IPS-11a (cell line): Measurements from ENCODE around the gene AUTS2.
"Not testable (repeated sequence)": the region's sequence is repeated elsewhere in the genome, so short reads cannot be mapped to it uniquely, and the experiment has no call there.

Source experiments
- H3K4me3 ChIP-seq: one replicate; pipeline ENCODE4 v1.5.1; 2013; ENCODE audit warnings: low read depth, low read length, control low read depth

Gene AUTS2

GRCh38 chr7:70577078-70577477 lies 978.8 kb downstream of the AUTS2 start:
- H3K4me3 ChIP-seq, result no peak overlapping the region

DNA sequence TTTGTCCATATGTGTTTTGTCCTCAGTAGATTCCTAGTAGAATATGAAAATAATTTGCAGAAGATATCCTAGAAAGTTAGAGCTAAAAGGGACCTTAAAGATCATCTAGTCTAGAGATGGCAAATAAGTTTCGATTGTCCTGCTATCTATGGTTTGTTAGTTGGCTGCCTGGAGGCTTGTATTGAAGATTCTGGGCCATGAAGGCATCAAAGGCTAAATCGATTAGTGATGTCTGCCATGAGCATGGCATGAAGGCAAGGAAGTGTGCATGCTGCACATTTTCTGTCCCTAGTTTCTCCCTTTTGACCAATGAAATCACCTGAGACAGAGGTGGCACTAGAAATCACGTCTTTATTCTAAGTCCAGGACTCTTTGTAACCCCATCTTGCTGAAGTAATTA lies 979.9 kb downstream of the AUTS2 start:
- no peak overlapping the region for H3K4me3 ChIP-seq

DNA sequence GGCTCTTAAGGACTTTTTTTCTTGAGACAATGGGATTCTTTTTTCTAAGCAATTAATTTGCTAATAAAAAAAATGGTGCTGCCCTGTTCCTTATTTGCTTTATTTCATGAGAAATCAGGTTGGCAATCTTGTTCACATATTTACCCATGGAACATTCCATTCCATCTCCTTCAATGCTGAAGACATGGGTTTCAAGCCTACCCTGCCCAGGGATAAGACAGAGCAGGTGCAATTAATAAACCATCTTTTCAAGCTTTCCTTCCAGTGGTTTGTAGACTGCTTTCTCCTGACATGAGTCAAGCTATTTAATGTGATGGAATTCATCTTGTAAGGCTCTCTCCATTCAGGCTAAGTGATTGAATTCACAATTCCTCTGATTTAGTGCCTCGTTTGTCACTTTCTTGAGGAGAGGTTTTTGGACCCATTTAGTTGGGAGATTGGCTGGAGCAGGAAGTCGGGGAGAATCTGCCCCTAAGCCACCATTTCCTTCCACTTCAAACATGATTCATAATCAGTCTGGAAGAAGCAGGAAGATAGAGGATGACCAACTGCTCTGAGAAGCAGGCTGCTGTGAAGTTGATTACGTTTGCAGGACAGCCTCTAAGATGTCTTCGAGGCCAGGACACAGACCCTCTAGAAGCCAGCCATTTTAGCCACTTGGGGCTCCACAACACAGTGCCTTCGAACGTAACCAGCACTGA lies 981.3 kb downstream of the AUTS2 start:
- no peak overlapping the region for H3K4me3 ChIP-seq

DNA sequence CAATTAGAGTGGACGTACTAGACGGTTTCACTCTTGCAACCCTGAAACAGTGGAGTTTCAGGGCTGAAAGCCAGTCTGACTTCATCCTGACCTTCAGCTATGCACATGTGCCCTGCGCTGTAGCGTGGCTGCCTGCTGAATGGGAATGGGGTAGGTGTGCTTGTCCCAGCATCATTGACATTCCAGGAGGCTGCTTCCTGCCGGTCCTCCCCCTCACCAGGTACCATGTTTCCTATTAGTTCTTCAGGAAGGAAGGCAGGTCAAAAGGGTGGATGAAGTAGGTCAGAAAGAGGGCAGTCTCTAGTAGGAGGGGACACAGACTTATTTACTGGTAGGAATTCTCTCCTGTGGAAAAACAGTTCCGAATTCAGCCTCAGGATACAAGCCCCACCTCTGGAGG lies 981.9 kb downstream of the AUTS2 start:
- no peak overlapping the region for H3K4me3 ChIP-seq

- H3K4me3 ChIP-seq, result no peak overlapping the region
Observed at GRCh38 chr7:70582927-70583895, 984.9 kb downstream of the AUTS2 start.

DNA sequence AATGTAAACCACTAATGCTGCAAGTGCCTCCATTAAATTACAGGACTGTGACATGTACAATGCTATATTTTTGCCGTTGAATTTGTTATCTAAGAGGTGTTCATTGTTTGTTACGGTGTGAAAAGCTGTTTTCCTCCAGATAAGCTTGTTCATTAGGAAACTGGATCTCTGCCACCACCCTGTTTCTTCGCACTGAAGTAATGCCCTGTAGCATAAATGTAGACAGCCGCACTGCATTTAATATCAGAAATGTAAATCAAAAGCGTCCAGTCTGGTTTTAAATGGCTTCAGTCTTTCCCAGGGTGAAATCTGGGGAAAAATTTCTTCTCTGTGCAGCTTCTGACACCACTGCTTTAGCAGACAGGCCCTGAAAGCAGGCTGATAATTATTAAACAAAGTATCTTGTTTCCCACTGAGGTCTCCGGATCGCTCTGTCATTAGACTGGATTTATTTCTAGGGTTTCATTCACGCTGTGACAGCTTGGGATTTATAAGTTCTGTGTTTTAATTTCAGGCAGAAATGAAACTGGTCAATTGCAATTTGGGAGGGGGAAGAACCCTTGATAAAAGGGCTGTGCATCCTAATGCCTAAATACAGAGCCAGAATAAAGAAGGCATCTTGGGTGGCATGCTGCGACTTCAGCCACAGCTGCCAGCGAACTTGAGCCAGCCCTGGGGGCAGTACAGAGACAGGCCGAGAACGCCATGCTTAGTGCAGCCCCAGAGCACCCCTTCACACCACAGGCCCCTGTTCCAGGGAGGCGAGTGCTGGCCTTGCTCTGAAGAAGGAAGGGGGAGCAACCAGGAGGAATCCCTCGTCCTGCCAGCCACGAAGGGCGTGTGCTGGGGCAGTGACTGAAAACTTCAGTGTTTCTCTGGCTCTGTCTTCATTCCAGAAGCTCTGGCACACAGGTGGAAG lies 985.9 kb downstream of the AUTS2 start:
- H3K4me3 ChIP-seq, result no peak overlapping the region

DNA sequence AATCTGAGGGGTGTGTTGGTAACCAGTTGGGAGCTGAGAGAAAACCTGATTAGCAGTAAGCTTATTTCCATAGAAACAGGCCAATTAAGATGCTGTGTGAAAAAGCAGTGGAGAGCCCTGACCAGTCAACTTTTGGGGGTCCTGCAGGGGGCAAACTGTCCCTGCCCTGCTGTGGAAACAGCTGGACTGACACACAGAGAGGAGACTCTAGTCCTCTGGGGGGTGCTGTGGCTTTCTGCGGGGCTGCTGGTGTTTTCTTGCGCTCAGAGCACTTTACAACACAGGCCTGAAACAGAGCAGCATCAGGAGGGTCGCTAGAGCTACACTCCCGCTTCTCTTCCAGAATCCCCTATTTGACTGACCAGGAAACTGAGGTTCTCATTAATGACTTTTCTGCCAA lies 986.8 kb downstream of the AUTS2 start:
- H3K4me3 ChIP-seq, result no peak overlapping the region

- no peak overlapping the region for H3K4me3 ChIP-seq
Observed at GRCh38 chr7:70586822-70587221, 988.5 kb downstream of the AUTS2 start.

GRCh38 chr7:70587739-70588138 lies 989.5 kb downstream of the AUTS2 start:
- no peak overlapping the region for H3K4me3 ChIP-seq

DNA sequence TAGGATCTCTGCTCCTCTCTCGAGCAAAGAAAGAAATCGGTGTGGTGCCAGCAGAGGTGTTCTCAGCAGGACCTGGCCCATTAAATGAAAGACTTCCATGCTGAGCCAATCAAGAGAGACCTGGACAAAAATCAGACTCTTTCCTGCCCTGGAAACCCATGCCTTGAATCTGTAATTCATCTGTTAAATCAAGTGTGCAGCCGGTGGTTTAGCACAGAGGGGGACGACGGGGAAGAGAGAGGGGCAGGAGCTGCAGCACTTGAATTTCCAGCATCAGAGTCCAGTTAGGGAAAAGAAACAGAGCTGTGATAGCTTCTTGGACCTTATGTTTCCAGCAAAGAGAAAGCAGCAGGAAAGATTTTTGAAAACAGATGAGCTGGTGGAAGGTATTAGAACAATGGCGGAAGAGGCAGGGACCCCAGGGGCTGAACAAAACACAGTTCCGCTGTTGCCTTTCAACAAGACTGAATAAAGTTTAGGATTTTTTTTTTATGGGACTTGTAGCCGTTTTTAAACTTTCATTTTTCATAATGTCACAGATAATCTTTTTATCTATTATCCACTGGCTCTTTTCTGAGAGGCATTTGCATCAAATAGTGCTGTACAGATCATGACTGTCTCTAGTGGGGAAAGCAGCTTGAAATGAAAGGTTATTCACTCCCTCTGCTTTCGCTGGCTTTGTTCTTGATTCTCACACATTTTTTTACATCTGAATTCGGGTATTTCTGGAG lies 990.1 kb downstream of the AUTS2 start:
- no peak overlapping the region for H3K4me3 ChIP-seq

GRCh38 chr7:70589010-70589409 lies 990.7 kb downstream of the AUTS2 start:
- H3K4me3 ChIP-seq, result no peak overlapping the region

DNA sequence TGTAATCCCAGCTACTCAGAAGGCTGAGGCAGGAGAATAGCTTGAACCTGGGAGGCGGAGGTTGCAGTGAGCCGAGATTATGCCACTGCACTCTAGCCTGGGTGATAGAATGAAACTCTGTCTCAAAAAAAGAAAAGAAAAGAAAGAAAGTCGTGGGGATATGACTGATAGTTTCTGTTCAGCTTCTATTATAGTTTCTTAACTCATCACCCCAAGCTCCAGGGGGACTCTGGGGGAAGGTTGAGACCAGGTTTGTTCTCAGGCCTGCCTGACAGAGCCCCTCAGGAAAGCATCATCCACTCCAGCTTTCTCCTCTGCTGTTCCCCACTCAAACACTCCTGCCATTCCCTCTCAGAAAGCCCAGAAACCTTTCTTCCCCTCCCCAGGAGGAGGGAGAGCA lies 991.3 kb downstream of the AUTS2 start:
- no peak overlapping the region for H3K4me3 ChIP-seq

DNA sequence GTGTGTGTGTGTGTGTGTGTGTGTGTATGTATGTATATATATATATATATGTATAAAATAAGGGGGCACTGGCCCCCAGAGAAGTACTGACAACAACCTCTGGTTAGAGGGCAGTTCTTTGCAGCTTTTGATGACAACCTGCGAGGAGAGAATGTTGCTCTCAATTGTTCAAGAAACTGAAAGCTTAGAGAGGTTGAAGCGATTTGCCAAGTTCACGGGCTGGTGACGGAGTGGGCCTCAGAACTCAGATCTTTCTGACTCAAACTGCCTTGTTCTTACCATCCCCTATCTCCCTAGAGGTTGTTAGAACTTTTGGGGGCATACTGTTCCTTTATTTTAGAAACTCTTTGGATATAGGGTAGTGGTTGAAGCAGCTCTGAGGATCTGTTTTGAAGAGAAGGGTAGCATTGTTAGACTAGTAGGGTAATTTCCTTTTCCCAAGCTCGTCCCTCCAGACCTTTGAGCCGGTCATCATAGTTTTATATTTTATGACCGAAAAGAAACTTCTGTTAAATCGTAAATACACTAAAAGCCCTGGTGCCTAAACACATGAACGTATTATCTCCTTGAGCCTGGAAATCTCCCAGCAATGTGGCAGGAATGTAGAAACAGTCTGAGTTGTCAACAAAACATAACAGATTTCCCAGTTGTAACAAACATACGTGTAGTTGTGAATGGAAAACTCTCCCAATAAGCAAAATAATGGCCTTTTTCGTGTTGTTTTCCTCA lies 992.0 kb downstream of the AUTS2 start:
- no peak overlapping the region for H3K4me3 ChIP-seq

GRCh38 chr7:70591643-70592042 lies 993.4 kb downstream of the AUTS2 start:
- H3K4me3 ChIP-seq, result no peak overlapping the region

GRCh38 chr7:70592171-70592570 lies 993.9 kb downstream of the AUTS2 start:
- H3K4me3 ChIP-seq, result no peak overlapping the region

DNA sequence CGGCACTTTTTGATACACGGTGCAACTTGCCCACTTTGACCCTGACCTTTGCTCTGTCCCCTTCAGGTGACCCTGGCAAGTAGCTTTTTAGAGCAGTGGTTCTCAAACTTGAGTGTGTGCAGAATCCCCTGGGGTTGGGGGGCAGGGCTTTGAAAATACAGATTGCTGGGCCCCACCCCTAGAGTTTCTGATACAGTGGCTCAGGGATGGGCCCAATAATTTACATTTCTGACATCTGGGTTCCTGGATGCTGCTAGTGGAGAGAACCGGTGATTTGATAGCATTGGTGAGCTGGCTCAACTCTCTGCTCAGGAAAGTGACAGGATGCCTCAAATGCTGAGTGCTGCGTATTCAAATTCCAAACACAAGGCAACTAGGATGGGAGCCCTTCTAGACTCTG lies 995.9 kb downstream of the AUTS2 start:
- H3K4me3 ChIP-seq, result no peak overlapping the region

DNA sequence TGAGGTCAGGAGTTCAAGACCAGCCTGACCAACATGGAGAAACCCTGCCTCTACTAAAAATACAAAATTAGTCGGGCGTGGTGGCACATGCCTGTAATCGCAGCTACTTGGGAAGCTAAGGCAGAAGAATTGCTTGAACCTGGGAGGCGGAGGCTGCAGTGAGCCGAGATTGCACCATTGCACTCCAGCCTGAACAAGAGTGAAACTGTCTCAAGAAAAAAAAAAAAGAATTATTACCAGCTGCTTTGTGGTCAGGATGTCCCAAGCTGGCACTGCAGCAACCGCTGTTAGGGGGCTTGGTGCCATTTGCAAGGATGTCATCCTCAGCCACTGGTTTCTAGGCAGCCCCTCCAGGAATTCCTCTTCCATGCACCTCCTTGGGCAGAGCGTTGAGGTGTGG lies 996.6 kb downstream of the AUTS2 start:
- not testable (repeated sequence) for H3K4me3 ChIP-seq

- peak overlapping the region; percentile 24 for H3K4me3 ChIP-seq
Observed at GRCh38 chr7:70595370-70595754, 997.1 kb downstream of the AUTS2 start.

- peak overlapping the region; percentile 62 for H3K4me3 ChIP-seq
Observed at GRCh38 chr7:70595755-70596597, 997.7 kb downstream of the AUTS2 start.
